GM06990 (cell line): Measurements from ENCODE around the gene MRPS10.

Experiments
- DNase-seq: peaks from one replicate; pipeline ENCODE4 v3.0.0-alpha.2; 2011; ENCODE audit not compliant: insufficient read length; ENCODE audit errors: extremely low read depth
- H3K27me3 ChIP-seq: replicated peaks from 2 replicates; pipeline ENCODE4 v1.6.0; 2011; ENCODE audit warnings: low read length; ENCODE audit not compliant: control insufficient read depth, insufficient read depth
- H3K36me3 ChIP-seq: 2 replicates; pipeline ENCODE4 v1.5.1; 2011; ENCODE audit warnings: low read length; ENCODE audit not compliant: control insufficient read depth, insufficient read depth
- H3K4me3 ChIP-seq: replicated peaks from 2 replicates; pipeline ENCODE4 v1.5.1; 2011; ENCODE audit warnings: low read depth, mild to moderate bottlenecking, control low read depth, low read length
- TF ChIP-seq, protein P1 (sequence below): IDR thresholded peaks from 2 replicates; pipeline ENCODE4 v1.5.1; 2011; ENCODE audit warnings: low read length, control low read depth, mild to moderate bottlenecking, inconsistent platforms; ENCODE audit not compliant: insufficient read depth, poor library complexity, severe bottlenecking

The MRPS10 gene

DNA sequence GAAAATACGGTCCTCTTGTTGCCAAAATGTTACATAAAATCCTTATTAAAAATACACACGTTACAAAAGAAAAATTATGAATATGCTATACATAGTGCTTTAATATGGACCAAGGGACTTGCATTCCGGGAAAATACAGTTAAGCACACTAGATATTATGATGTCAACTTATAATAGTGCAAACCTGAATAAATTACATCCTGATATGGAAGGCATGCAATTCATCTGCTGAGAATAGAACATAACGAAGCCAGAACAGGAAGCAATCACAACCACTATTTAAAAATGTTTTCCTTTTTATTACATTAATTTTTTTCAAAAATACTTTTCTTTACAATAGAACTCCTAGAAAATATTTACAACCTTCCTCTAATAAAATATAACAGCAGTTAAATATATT is 7.8 kb upstream of the MRPS10 start:
- no peak overlapping the region for H3K4me3 ChIP-seq
- H3K27me3 ChIP-seq = no peaks in the 10 kb centered on the region
- H3K36me3 ChIP-seq = no peaks in the 10 kb centered on the region
- TF ChIP-seq, protein P1, sequence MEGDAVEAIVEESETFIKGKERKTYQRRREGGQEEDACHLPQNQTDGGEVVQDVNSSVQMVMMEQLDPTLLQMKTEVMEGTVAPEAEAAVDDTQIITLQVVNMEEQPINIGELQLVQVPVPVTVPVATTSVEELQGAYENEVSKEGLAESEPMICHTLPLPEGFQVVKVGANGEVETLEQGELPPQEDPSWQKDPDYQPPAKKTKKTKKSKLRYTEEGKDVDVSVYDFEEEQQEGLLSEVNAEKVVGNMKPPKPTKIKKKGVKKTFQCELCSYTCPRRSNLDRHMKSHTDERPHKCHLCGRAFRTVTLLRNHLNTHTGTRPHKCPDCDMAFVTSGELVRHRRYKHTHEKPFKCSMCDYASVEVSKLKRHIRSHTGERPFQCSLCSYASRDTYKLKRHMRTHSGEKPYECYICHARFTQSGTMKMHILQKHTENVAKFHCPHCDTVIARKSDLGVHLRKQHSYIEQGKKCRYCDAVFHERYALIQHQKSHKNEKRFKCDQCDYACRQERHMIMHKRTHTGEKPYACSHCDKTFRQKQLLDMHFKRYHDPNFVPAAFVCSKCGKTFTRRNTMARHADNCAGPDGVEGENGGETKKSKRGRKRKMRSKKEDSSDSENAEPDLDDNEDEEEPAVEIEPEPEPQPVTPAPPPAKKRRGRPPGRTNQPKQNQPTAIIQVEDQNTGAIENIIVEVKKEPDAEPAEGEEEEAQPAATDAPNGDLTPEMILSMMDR = no peak
- DNase-seq = no peak

DNA sequence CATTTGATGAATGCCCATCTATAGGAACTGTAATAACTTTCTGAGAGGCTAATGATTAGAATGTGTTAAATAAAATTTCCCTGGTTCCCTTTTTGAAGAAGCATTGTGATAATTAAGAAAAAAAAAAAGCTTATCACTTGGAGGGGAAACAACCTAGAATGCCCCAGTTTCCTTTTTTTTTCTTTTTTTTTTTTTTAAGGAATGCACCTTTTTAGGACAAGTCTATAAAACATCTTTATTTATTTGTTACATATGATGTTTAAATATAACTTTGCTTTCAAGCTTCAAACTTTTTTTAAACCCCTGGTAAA is 7.3 kb upstream of the MRPS10 start:
- no peak overlapping the region for H3K4me3 ChIP-seq
- no peak for DNase-seq
- no peaks in the 10 kb centered on the region for H3K36me3 ChIP-seq
- H3K27me3 ChIP-seq = no peaks in the 10 kb centered on the region
- TF ChIP-seq, protein P1 = no peak

DNA sequence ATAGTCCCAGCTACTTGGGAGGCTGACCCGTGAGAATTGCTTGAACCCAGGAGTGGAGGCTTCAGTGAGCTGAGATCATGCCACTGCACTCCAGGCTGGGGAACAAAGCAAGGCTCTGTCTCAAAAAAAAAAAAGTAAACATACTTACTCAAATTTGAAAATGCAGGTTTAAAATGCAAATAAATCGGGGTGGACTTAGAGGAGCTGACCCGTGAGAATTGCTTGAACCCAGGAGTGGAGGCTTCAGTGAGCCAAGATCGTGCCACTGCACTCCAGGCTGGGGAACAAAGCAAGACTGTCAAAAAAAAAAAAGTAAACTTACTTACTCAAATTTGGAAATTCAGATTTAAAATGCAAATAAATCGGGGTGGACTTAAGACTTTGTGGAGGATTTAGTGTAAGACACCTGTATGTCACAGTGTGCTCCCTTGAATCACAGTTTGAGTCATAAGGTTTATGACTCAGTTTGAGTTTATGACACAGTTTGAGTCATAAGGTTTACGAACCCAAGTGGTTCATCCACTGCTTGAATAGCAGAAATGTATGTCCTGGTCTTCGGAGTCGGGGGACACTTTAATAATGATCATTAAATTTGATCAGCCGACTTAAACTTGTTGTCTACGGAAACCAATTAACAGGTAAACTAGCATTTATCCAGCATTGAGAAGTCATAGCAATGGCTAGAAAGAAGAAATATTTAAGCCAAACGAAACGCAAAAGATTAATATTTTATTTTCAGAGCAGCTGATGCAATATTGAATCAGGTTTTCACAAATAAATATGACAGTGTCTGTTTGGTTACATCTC is 6.8 kb upstream of the MRPS10 start:
- H3K4me3 ChIP-seq = no peak overlapping the region; the same call in 1 of the 2 replicates
- no peaks in the 10 kb centered on the region for H3K27me3 ChIP-seq
- no peaks in the 10 kb centered on the region for H3K36me3 ChIP-seq

DNA sequence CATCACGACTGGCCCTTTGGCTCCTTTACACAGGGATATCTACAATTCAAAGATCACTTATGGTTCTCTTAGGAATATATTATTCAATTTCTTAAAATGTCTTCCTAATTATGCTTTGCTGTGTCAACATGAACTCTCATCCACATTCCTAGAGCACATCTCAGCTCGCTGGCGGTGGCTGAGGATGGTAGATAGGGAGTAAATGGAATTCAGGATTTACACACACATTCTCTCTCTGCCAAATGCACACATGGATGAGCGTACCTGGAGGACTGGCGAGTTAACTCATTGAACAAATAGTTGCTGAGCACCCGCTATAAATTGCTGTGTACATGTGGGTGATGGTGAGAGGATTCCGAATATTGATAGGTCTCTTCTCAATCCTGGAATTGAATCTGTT is 4.8 kb upstream of the MRPS10 start:
- no peaks in the 10 kb centered on the region for H3K27me3 ChIP-seq
- no peaks in the 10 kb centered on the region for H3K36me3 ChIP-seq
- no peak overlapping the region for H3K4me3 ChIP-seq
- DNase-seq = no peak
- TF ChIP-seq, protein P1 = no peak

More for the DNA sequence above, 6.8 kb upstream of the MRPS10 start:
- TF ChIP-seq, protein P1 = no peak
- DNase-seq = peak; percentile 78

DNA sequence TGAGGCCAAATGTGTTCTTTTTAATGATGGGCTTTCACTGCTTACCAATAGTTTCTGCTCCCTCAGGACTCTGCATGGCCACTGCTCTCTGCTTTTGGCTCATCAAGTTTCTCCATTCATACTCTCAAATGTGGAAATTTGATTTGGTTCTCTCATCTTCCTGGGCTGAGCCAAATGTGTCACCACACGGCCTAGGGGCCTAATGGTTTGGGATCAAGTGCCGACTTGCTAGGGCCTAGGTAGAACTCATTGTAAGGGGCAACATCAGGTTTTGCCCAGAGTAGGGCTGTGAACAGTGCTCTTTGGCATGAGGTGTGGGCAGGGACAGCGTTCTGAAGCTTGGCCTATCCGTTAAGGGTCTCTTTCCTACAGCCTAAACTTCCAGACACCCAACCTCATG is 3.9 kb upstream of the MRPS10 start:
- Histone ChIP-seq H3K4me3 (no peak overlapping the region), H3K36me3 (no peaks in the 10 kb centered on the region), H3K27me3 (no peaks in the 10 kb centered on the region)
- DNase-seq = no peak
- TF ChIP-seq, protein P1 = no peak

DNA sequence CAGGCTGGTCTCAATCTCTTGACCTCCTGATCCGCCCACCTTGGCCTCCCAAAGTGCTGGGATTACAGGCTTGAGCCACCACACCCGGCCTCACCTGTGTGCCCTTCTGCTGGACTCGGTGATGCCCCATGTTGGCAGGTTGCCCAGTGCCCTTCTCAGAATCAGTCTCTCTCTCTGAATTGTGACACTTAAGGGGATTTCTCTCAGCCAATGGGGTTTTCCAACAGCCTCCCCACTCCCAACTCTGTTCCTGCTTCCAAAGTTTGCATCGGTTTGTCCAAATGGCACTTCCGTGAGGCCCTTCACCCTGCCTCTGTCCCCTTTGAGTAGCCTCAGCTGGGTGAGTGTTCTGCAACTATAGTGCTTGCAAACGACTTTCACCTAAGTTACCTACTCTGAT is 3.1 kb upstream of the MRPS10 start:
- TF ChIP-seq, protein P1 = no peak
- Histone ChIP-seq H3K27me3 (no peaks in the 10 kb centered on the region), H3K4me3 (no peak overlapping the region), H3K36me3 (no peaks in the 10 kb centered on the region)
- no peak for DNase-seq
